Measurements from ENCODE around the gene DNMT3A.

DNMT3A gene

DNA sequence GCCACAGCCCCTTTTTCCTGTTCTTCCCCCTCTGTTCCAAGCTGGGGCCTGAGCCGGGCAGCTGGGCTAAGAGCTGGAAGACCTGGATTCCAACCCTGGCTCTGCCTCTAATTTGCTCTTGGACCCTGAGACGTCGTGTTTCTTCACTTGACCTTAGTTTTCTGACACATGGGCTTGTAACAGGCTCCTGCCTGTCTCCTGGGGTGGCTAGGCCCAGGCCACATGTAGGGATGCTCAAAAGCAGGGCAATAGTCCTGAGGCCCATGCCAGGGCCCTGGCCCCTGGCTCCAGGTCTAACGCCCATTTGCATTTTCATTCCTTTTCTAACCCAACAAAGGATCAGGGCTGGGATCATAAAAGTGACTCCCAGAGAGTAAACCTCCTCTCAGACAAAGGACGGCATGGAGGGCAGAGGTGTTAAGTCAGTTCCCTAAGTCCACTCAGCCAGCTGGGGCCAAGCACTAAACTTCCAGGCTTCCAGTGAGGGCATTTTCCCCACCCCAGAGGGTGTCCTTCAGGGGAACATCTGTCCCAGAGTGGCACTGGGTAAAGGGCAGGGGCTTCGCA lies 16.6 kb upstream of the DNMT3A start:
- no peak overlapping the region for H3K4me3 ChIP-seq (ENCODE audit: low read depth, low read length)
- TF ChIP-seq, protein P1, sequence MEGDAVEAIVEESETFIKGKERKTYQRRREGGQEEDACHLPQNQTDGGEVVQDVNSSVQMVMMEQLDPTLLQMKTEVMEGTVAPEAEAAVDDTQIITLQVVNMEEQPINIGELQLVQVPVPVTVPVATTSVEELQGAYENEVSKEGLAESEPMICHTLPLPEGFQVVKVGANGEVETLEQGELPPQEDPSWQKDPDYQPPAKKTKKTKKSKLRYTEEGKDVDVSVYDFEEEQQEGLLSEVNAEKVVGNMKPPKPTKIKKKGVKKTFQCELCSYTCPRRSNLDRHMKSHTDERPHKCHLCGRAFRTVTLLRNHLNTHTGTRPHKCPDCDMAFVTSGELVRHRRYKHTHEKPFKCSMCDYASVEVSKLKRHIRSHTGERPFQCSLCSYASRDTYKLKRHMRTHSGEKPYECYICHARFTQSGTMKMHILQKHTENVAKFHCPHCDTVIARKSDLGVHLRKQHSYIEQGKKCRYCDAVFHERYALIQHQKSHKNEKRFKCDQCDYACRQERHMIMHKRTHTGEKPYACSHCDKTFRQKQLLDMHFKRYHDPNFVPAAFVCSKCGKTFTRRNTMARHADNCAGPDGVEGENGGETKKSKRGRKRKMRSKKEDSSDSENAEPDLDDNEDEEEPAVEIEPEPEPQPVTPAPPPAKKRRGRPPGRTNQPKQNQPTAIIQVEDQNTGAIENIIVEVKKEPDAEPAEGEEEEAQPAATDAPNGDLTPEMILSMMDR (IDR thresholded peaks at IDR 0.05; ENCODE audit: insufficient read depth, low read length, missing control alignments): no peak
- ChIA-PET CTCF (interaction anchor here (6.5 kb wide), 2 partner anchors 9 to 15 kb away, joined by 107 to 184 read pairs; no protein-coding TSS in a partner anchor), POLR2A (no interaction called here)
- no peak for DNase-seq (ENCODE audit: low read depth, low spot score)

DNA sequence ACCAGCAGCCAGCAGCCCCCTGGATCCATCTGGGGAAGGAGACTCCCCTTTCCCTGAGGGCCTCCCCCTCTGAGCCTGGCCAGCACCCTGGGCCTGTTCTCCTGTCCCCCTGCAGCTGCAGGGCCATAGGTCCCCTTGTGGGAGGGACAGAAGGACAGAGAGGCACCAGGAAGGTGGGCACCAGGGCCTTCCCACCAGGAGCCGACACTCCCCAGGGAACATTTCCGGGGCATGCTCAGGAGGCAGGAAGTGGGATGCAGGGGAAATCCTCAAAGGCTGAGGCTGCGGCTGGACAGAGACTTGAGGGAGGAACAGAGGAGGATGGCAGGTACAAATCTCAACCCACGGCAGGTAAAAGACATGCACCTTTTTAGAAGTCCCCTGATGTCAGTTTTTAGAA lies 14.4 kb upstream of the DNMT3A start:
- ChIA-PET POLR2A (no interaction called here), CTCF (no interaction called here)
- TF ChIP-seq, protein P1 (IDR thresholded peaks at IDR 0.05; ENCODE audit: insufficient read depth, low read length, missing control alignments): no peak
- no peak overlapping the region for H3K4me3 ChIP-seq (ENCODE audit: low read depth, low read length)
- DNase-seq (ENCODE audit: low read depth, low spot score): no peak

DNA sequence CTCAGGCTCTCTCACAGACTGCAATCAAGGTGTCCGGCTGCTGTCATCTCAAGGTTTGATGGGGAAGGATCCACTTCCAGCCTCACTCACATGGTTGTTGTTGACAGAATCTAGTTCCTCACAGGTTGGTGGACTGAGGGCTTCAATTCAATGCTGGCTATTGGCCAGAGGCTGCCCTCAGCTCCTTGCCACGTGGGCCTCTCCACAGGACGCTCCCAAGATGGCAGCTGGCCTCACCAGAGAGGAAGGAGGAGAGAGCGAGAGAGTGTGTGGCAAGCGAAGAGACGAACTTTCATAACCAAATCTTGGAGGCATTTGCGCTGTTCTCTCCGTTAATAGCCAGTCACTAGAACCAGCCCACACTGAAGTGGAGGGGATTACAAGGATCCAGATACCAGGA lies 13.5 kb upstream of the DNMT3A start:
- POLR2A ChIA-PET: no interaction called here
- H3K4me3 ChIP-seq (ENCODE audit: low read depth, low read length): no peak overlapping the region
- TF ChIP-seq, protein P1 (IDR thresholded peaks at IDR 0.05; ENCODE audit: insufficient read depth, low read length, missing control alignments): no peak
- CTCF ChIA-PET: no interaction called here
- DNase-seq (ENCODE audit: low read depth, low spot score): no peak

DNA sequence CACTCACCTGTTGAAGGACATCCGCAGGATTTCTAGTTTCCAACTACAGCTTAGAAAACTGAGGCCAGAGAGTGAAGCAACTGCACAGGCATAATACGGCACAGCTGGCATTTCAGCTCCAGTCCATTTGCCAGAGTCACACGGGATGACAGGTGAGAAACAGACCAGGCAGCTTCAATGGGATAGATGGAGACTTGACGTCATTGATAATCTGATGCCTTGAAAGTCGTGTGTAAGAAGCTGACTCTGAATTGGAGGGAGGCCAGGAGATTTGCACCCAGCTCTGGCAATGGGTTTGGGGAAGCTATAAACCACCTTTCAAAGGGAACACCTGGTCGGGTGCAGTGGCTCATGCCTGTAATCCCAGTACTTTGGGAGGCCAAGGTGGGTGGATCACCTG lies 12.4 kb upstream of the DNMT3A start:
- TF ChIP-seq, protein P1 (IDR thresholded peaks at IDR 0.05; ENCODE audit: insufficient read depth, low read length, missing control alignments): no peak
- POLR2A ChIA-PET: no interaction called here

DNA sequence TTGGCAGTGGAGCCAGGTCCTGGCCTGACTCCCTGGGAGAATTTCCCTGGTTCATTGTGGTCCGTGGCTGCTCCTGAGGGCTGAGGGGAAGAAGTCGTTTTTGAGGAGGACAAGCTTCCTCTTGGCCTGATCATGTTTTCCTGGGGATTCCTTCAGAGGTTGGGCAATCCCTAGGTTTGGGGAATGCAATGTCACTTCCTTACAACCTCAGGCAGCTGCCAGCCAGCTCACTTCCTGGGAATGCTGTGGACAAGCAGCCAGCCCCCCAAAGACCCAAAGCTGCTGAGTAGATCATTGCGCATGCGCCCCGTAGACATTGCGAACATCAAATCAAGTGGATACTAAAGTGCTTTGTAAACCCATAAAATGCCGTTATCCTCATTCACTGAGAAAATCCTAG lies 7.7 kb upstream of the DNMT3A start:
- DNase-seq (ENCODE audit: low read depth, low spot score): no peak
- TF ChIP-seq, protein P1 (IDR thresholded peaks at IDR 0.05; ENCODE audit: insufficient read depth, low read length, missing control alignments): no peak
- no peak overlapping the region for H3K4me3 ChIP-seq (ENCODE audit: low read depth, low read length)
- ChIA-PET CTCF (interaction anchor here (1.1 to 10.8 kb wide), 5 partner anchors 10 to 45 kb away, joined by 3 to 107 read pairs (median 5); no protein-coding TSS in a partner anchor), POLR2A (no interaction called here)

More for the DNA sequence above, 12.4 kb upstream of the DNMT3A start:
- DNase-seq (ENCODE audit: low read depth, low spot score): no peak
- CTCF ChIA-PET: interaction anchor here (0.9 to 10.8 kb wide), 3 partner anchors 6 to 11 kb away, joined by 3 to 107 read pairs (median 5); no protein-coding TSS in a partner anchor
- no peak overlapping the region for H3K4me3 ChIP-seq (ENCODE audit: low read depth, low read length)

DNA sequence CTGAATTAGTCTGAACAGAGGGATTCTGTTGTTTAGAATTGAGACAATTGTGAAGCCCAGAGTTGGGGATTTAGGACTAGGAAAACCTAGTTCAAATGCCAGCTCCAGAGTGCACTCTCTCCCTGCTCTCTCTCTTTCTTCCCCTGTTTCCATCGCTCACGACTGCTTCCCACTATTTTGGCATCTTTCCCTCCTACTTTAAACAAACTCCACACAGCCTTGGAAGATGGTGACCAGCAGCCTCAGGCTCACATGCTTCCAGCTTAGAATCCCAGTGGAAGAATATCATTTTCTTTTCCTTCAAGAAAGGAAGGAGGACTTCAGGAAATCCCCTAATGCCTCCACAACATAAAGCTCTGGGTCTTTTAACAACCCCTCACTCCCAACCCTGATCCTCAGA lies 6.1 kb upstream of the DNMT3A start:
- ChIA-PET POLR2A (no interaction called here), CTCF (interaction anchor here (1.1 to 10.8 kb wide), 3 partner anchors 13 to 28 kb away, joined by 4 to 107 read pairs (median 26); no protein-coding TSS in a partner anchor)
- TF ChIP-seq, protein P1 (IDR thresholded peaks at IDR 0.05; ENCODE audit: insufficient read depth, low read length, missing control alignments): no peak
- DNase-seq (ENCODE audit: low read depth, low spot score): no peak
- no peak overlapping the region for H3K4me3 ChIP-seq (ENCODE audit: low read depth, low read length)
